ENCODE measurements around the gene ADAMTS2. TPM values are rescaled to one million over a fixed set of nuclear protein-coding genes. Genes with fewer than 3 reads are reported as not detected.

Gene ADAMTS2
- total RNA-seq, 1 experiment from 2014 or later, result 3.9 TPM

- no peaks in the 10 kb centered on the region for H3K79me2 ChIP-seq (ENCODE audit: insufficient read depth, low read length)
- no peak overlapping the region for H3K4me2 ChIP-seq (ENCODE audit: low read length)
- H3K9me2 ChIP-seq (ENCODE audit: insufficient read depth), result no peaks in the 10 kb centered on the region
- no peaks in the 10 kb centered on the region for H4K20me1 ChIP-seq (ENCODE audit: insufficient read depth)
- peaks cover 0 to 6% of the 10 kb centered on the region in 2 experiments; a peak in 1 of 4 replicates for H3K4me1 ChIP-seq (ENCODE audit: control insufficient read depth in 1 of 2, insufficient read depth in 2 of 2, low read length in 2 of 2)
- no peaks in the 10 kb centered on the region for H3K36me3 ChIP-seq (ENCODE audit: control insufficient read depth in 1 of 2, insufficient read depth in 2 of 2, low read length in 2 of 2)
- TF ChIP-seq JUND (IDR thresholded peaks at IDR 0.05), result no peak
- TF ChIP-seq ZFX (IDR thresholded peaks at IDR 0.05), result no peak
- no peak for TF ChIP-seq FOSL1 (IDR thresholded peaks at IDR 0.05; ENCODE audit: low read depth)
- TF ChIP-seq RAD21 (IDR thresholded peaks at IDR 0.05; ENCODE audit: low read depth), result no peak
- TF ChIP-seq TCF7L2 (IDR thresholded peaks at IDR 0.05; ENCODE audit: borderline replicate concordance, extremely low read depth, insufficient read depth, insufficient read length), result no peak
- DNase-seq (ENCODE audit: low read depth, low spot score), result no peak
- intact Hi-C loops (cut with micrococcal nuclease), result no loop called here
- H3K9me3 ChIP-seq (ENCODE audit: control insufficient read depth in 1 of 2, insufficient read depth in 1 of 2, low read depth in 1 of 2, low read length in 2 of 2), result no peaks in the 10 kb centered on the region; a peak in 1 of 4 replicates
- H3K27me3 ChIP-seq (ENCODE audit: insufficient read depth, low read length), result no peaks in the 10 kb centered on the region
- POLR2A ChIA-PET, result no interaction called here
- ATAC-seq, result no peak
- no peak overlapping the region for H3K9ac ChIP-seq (ENCODE audit: low read length)
- RAD21 ChIA-PET (ENCODE audit: low non-redundant PET in 1 of 2, low total read pairs in 2 of 2, uncharacterized antibody in 2 of 2, unreplicated experiment in 2 of 2), result no interaction called here
- CTCF ChIA-PET, result no interaction called here
- no peak overlapping the region for H3K27ac ChIP-seq (ENCODE audit: low read depth, low read length)
- no TSS peak for BruUV-seq (replicated peaks)
- H3K4me3 ChIP-seq (replicated peaks in 1 of 2; ENCODE audit: low read depth in 1 of 2, low read length in 2 of 2), result no peak overlapping the region
- no peak overlapping the region for H2AFZ ChIP-seq (ENCODE audit: low read depth, low read length, poor library complexity, severe bottlenecking)
Observed at GRCh38 chr5:179122411-179123108, 222.7 kb downstream of the ADAMTS2 start.

GRCh38 chr5:179121667-179122111 is 223.6 kb downstream of the ADAMTS2 start:
- RAD21 ChIA-PET (ENCODE audit: low non-redundant PET in 1 of 2, low total read pairs in 2 of 2, uncharacterized antibody in 2 of 2, unreplicated experiment in 2 of 2), result no interaction called here
- Histone ChIP-seq H4K20me1 (ENCODE audit: insufficient read depth) (no peaks in the 10 kb centered on the region), H3K36me3 (ENCODE audit: control insufficient read depth in 1 of 2, insufficient read depth in 2 of 2, low read length in 2 of 2) (no peaks in the 10 kb centered on the region), H3K79me2 (ENCODE audit: insufficient read depth, low read length) (no peaks in the 10 kb centered on the region), H3K4me2 (ENCODE audit: low read length) (no peak overlapping the region), H3K4me3 (replicated peaks in 1 of 2; ENCODE audit: low read depth in 1 of 2, low read length in 2 of 2) (no peak overlapping the region), H3K4me1 (ENCODE audit: control insufficient read depth in 1 of 2, insufficient read depth in 2 of 2, low read length in 2 of 2) (peaks cover 0 to 6% of the 10 kb centered on the region in 2 experiments; a peak in 1 of 4 replicates), H3K9me3 (ENCODE audit: control insufficient read depth in 1 of 2, insufficient read depth in 1 of 2, low read depth in 1 of 2, low read length in 2 of 2) (no peaks in the 10 kb centered on the region; a peak in 1 of 4 replicates), H3K9me2 (ENCODE audit: insufficient read depth) (no peaks in the 10 kb centered on the region), H3K27me3 (ENCODE audit: insufficient read depth, low read length) (no peaks in the 10 kb centered on the region), H3K27ac (ENCODE audit: low read depth, low read length) (no peak overlapping the region), H2AFZ (ENCODE audit: low read depth, low read length, poor library complexity, severe bottlenecking) (no peak overlapping the region), H3K9ac (ENCODE audit: low read length) (no peak overlapping the region)
- TF ChIP-seq RAD21 (IDR thresholded peaks at IDR 0.05; ENCODE audit: low read depth) (no peak), ZBTB33 (IDR thresholded peaks at IDR 0.05; ENCODE audit: extremely low read depth, insufficient replicate concordance, low read length) (no peak), CEBPB (IDR thresholded peaks at IDR 0.05; ENCODE audit: low read depth) (no peak), POLR2A (IDR thresholded peaks at IDR 0.05; ENCODE audit: borderline replicate concordance, extremely low read depth, insufficient read depth, insufficient read length) (no peak), JUND (IDR thresholded peaks at IDR 0.05) (no peak), CTCF (IDR thresholded peaks at IDR 0.05 in 2 of 3, conservative IDR thresholded peaks at IDR 0.05 in 1 of 3; ENCODE audit: borderline replicate concordance in 1 of 3, insufficient read depth in 1 of 3, low read depth in 2 of 3, low read length in 2 of 3) (no peak)
- ATAC-seq, result no peak
- CTCF ChIA-PET, result no interaction called here
- BruUV-seq (replicated peaks), result no TSS peak
- POLR2A ChIA-PET, result no interaction called here
- no peak for DNase-seq (ENCODE audit: low read depth, low spot score)
- intact Hi-C loops (cut with micrococcal nuclease), result no loop called here

Measured in HCT116 (cell line).